Measurements from ENCODE around the gene SFTPB.

Gene SFTPB

DNA sequence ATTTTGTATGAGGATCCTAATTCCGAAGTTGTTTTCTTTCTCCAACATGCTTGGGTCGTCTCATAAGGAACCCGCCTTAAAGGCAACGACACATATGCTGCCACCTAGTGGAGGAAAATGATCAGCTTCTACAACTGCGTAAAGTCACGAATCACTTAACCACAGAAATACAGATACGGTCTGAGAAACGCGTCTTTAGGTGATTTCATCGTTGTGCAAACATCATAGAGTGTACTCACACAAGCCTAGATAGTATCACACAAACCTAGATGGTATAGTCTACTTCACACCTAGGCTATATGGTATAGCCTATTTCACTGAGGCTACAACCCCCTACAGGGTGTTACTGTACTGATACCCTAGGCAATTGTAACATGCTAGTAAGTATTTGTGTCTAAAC, 39.3 kb upstream of the SFTPB start:
- Mint-ChIP-seq H3K4me3 (no peak overlapping the region), H3K27me3 (no peaks in the 10 kb centered on the region), H3K36me3 (ENCODE audit: low read depth) (no peaks in the 10 kb centered on the region), H3K4me1 (ENCODE audit: low read depth) (peaks cover 87% of the 10 kb centered on the region), H3K9me3 (no peaks in the 10 kb centered on the region), H3K27ac (peak overlapping the region; percentile 86)
- intact Hi-C loops (cut with micrococcal nuclease), result loop anchor here (5.0 kb wide), 1 partner anchor 35 kb away; no protein-coding TSS in a partner anchor

DNA sequence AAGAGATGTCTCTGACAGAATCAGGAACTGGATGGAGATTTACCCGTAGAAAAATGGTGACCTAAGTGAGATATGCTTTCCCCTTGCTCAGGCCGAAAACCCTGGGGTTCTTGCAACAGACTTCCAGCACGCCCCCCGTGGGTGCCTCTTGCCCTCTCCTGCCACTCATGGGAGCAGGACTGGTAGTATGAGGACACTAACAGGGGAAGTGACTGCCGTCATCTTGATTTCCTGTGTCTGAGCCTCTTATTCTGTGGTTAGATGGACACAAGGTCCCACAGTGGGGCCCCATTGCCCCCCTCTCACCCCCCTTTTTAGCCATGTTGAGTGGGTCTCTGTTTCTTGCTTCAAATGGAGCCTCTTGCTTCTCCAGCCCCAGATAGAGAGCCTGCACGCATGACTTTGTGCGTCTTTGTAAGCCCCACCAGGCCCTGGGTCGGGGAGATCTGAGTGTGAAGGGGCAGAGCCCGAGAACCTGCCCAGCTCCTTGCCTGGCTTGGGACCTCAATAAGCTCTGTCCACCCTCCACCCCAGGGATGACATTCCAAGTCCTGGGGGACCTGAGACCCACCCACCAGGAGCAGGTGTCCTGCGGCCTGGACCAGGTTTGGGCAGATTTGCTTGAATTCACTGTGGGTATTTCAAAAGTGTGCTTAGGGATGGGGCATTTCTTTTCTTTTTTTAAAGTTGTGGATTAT, 38.7 kb upstream of the SFTPB start:
- intact Hi-C loops (cut with micrococcal nuclease), result loop anchor here (5.0 kb wide), 1 partner anchor 34 kb away; no protein-coding TSS in a partner anchor
- no peaks in the 10 kb centered on the region for H3K36me3 Mint-ChIP-seq (ENCODE audit: low read depth)
- H3K4me3 Mint-ChIP-seq, result no peak overlapping the region
- peak overlapping the region; percentile 86 for H3K27ac Mint-ChIP-seq
- H3K27me3 Mint-ChIP-seq, result no peaks in the 10 kb centered on the region
- no peaks in the 10 kb centered on the region for H3K9me3 Mint-ChIP-seq
- peaks cover 84% of the 10 kb centered on the region for H3K4me1 Mint-ChIP-seq (ENCODE audit: low read depth)

- intact Hi-C loops (cut with micrococcal nuclease), result loop anchor here (5.0 kb wide), 1 partner anchor 34 kb away; no protein-coding TSS in a partner anchor
- no peak overlapping the region for H3K4me3 Mint-ChIP-seq
Measured at GRCh38 chr2:85706063-85706462, 38.1 kb upstream of the SFTPB start.

DNA sequence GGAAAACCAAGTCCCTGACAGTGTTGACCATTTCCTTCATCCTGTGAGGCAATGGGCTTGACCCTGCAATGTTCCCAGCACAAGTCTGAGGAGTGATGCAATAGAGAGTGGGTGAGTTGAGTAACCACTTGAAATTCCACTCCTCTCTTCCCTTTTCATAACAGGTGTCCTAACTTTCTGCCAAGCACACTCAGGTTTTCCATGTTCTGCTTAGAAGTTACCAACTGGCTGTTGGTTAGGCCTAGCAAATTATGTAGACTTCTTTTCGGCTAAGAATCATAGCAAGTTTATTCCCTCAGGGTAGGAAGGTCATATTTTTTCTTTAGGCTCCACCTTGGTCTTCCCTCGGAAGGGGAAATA, 37.7 kb upstream of the SFTPB start:
- no peaks in the 10 kb centered on the region for H3K36me3 Mint-ChIP-seq (ENCODE audit: low read depth)
- intact Hi-C loops (cut with micrococcal nuclease), result loop anchor here (5.0 kb wide), 1 partner anchor 33 kb away; no protein-coding TSS in a partner anchor
- H3K27ac Mint-ChIP-seq, result peak overlapping the region; percentile 86
- H3K27me3 Mint-ChIP-seq, result no peaks in the 10 kb centered on the region
- H3K9me3 Mint-ChIP-seq, result no peaks in the 10 kb centered on the region
- peaks cover 77% of the 10 kb centered on the region for H3K4me1 Mint-ChIP-seq (ENCODE audit: low read depth)
- no peak overlapping the region for H3K4me3 Mint-ChIP-seq

More at GRCh38 chr2:85706063-85706462, 38.1 kb upstream of the SFTPB start:
- Mint-ChIP-seq H3K4me1 (ENCODE audit: low read depth) (peaks cover 78% of the 10 kb centered on the region), H3K9me3 (no peaks in the 10 kb centered on the region), H3K27me3 (no peaks in the 10 kb centered on the region), H3K27ac (peak overlapping the region; percentile 86), H3K36me3 (ENCODE audit: low read depth) (no peaks in the 10 kb centered on the region)

DNA sequence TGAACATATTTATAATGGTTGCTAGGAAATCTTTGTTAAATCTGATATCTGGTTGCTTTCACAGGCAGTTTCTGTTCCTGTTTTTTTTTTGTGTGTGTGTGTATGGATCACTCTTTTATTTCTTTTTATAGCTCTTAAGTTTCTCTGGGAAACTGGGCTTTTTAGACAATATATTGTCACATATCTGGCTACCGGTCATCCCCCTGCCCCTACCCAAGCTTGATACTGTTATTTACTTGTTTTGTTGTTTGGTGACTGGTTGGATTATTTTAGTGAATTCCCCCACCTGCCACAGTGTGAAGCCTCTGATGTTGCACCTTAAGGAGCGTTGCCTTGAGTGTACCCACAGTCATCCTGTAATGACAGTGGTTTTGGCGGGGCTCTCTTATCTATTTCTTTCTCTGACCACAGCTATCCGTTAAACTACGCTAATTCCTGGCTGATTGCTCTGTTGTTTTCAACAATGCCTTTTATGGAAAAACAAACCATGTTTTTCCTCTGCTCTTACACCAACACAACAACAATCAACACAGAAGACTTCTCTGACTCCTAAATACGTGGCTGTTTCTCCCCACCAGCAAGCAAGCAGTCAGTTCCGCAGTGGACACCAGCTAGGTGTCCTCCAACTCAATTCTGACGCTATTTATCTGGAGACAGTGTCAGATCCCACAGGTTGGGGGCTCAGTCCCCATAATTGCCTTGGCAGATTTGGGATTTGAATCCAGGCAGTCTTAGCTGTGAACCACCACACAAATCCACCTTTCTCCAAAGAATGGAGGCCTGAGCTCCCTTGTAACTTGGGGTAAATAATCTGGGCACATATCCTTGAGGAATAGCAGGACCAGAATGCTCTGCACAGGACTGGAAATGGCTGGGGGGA, 37.0 kb upstream of the SFTPB start:
- Mint-ChIP-seq H3K27me3 (no peaks in the 10 kb centered on the region), H3K4me3 (peak overlapping the region; percentile 13), H3K27ac (peak overlapping the region; percentile 86), H3K36me3 (ENCODE audit: low read depth) (no peaks in the 10 kb centered on the region), H3K4me1 (ENCODE audit: low read depth) (peaks cover 73% of the 10 kb centered on the region), H3K9me3 (no peaks in the 10 kb centered on the region)
- intact Hi-C loops (cut with micrococcal nuclease), result loop anchor here (5.0 kb wide), 1 partner anchor 33 kb away; no protein-coding TSS in a partner anchor

GRCh38 chr2:85704038-85704437, 36.0 kb upstream of the SFTPB start:
- Mint-ChIP-seq H3K4me3 (no peak overlapping the region), H3K27me3 (no peaks in the 10 kb centered on the region), H3K4me1 (ENCODE audit: low read depth) (peaks cover 69% of the 10 kb centered on the region), H3K27ac (peak overlapping the region; percentile 86), H3K36me3 (ENCODE audit: low read depth) (no peaks in the 10 kb centered on the region), H3K9me3 (peaks cover 6% of the 10 kb centered on the region)
- intact Hi-C loops (cut with micrococcal nuclease), result no loop called here

- intact Hi-C loops (cut with micrococcal nuclease), result no loop called here
- peak overlapping the region; percentile 86 for H3K27ac Mint-ChIP-seq
- H3K4me3 Mint-ChIP-seq, result no peak overlapping the region
- H3K9me3 Mint-ChIP-seq, result peaks cover 7% of the 10 kb centered on the region
- H3K4me1 Mint-ChIP-seq (ENCODE audit: low read depth), result peaks cover 72% of the 10 kb centered on the region
- no peaks in the 10 kb centered on the region for H3K27me3 Mint-ChIP-seq
- no peaks in the 10 kb centered on the region for H3K36me3 Mint-ChIP-seq (ENCODE audit: low read depth)
Measured at GRCh38 chr2:85703329-85703728, 35.3 kb upstream of the SFTPB start.

GRCh38 chr2:85702800-85703199, 34.8 kb upstream of the SFTPB start:
- H3K4me3 Mint-ChIP-seq, result peak overlapping the region; percentile 42
- no peaks in the 10 kb centered on the region for H3K27me3 Mint-ChIP-seq
- intact Hi-C loops (cut with micrococcal nuclease), result no loop called here
- H3K27ac Mint-ChIP-seq, result peak overlapping the region; percentile 86
- H3K9me3 Mint-ChIP-seq, result peaks cover 7% of the 10 kb centered on the region
- peaks cover 76% of the 10 kb centered on the region for H3K4me1 Mint-ChIP-seq (ENCODE audit: low read depth)
- H3K36me3 Mint-ChIP-seq (ENCODE audit: low read depth), result no peaks in the 10 kb centered on the region

- Mint-ChIP-seq H3K36me3 (ENCODE audit: low read depth) (no peaks in the 10 kb centered on the region), H3K27me3 (no peaks in the 10 kb centered on the region), H3K27ac (peak overlapping the region; percentile 86), H3K4me1 (ENCODE audit: low read depth) (peaks cover 80% of the 10 kb centered on the region), H3K4me3 (no peak overlapping the region), H3K9me3 (peaks cover 7% of the 10 kb centered on the region)
- intact Hi-C loops (cut with micrococcal nuclease), result no loop called here
Measured at GRCh38 chr2:85702172-85702571, 34.2 kb upstream of the SFTPB start.

GRCh38 chr2:85699325-85699724, 31.3 kb upstream of the SFTPB start:
- H3K27me3 Mint-ChIP-seq, result no peaks in the 10 kb centered on the region
- peaks cover 79% of the 10 kb centered on the region for H3K4me1 Mint-ChIP-seq (ENCODE audit: low read depth)
- peaks cover 7% of the 10 kb centered on the region for H3K9me3 Mint-ChIP-seq
- intact Hi-C loops (cut with micrococcal nuclease), result no loop called here
- H3K36me3 Mint-ChIP-seq (ENCODE audit: low read depth), result no peaks in the 10 kb centered on the region
- no peak overlapping the region for H3K27ac Mint-ChIP-seq
- H3K4me3 Mint-ChIP-seq, result no peak overlapping the region

- no peaks in the 10 kb centered on the region for H3K36me3 Mint-ChIP-seq (ENCODE audit: low read depth)
- H3K27ac Mint-ChIP-seq, result peak overlapping the region; percentile 25
- H3K9me3 Mint-ChIP-seq, result peaks cover 7% of the 10 kb centered on the region
- H3K4me3 Mint-ChIP-seq, result no peak overlapping the region
- peaks cover 77% of the 10 kb centered on the region for H3K4me1 Mint-ChIP-seq (ENCODE audit: low read depth)
- H3K27me3 Mint-ChIP-seq, result no peaks in the 10 kb centered on the region
- intact Hi-C loops (cut with micrococcal nuclease), result no loop called here
Measured at GRCh38 chr2:85698880-85699254, 30.9 kb upstream of the SFTPB start.

GRCh38 chr2:85698184-85698879, 30.3 kb upstream of the SFTPB start:
- Mint-ChIP-seq H3K4me3 (no peak overlapping the region), H3K9me3 (peaks cover 7% of the 10 kb centered on the region), H3K36me3 (ENCODE audit: low read depth) (no peaks in the 10 kb centered on the region), H3K4me1 (ENCODE audit: low read depth) (peaks cover 77% of the 10 kb centered on the region), H3K27ac (peak overlapping the region; percentile 25), H3K27me3 (no peaks in the 10 kb centered on the region)
- intact Hi-C loops (cut with micrococcal nuclease), result no loop called here

- no peaks in the 10 kb centered on the region for H3K27me3 Mint-ChIP-seq
- intact Hi-C loops (cut with micrococcal nuclease), result no loop called here
- H3K27ac Mint-ChIP-seq, result peak overlapping the region; percentile 25
- H3K4me1 Mint-ChIP-seq (ENCODE audit: low read depth), result peaks cover 71% of the 10 kb centered on the region
- no peaks in the 10 kb centered on the region for H3K36me3 Mint-ChIP-seq (ENCODE audit: low read depth)
- peaks cover 7% of the 10 kb centered on the region for H3K9me3 Mint-ChIP-seq
- no peak overlapping the region for H3K4me3 Mint-ChIP-seq
Measured at GRCh38 chr2:85697716-85698115, 29.7 kb upstream of the SFTPB start.

- no peak overlapping the region for H3K4me3 Mint-ChIP-seq
- H3K9me3 Mint-ChIP-seq, result peaks cover 7% of the 10 kb centered on the region
- H3K36me3 Mint-ChIP-seq (ENCODE audit: low read depth), result no peaks in the 10 kb centered on the region
- H3K27me3 Mint-ChIP-seq, result no peaks in the 10 kb centered on the region
- H3K27ac Mint-ChIP-seq, result no peak overlapping the region
- peaks cover 65% of the 10 kb centered on the region for H3K4me1 Mint-ChIP-seq (ENCODE audit: low read depth)
- intact Hi-C loops (cut with micrococcal nuclease), result no loop called here
Measured at GRCh38 chr2:85697096-85697495, 29.1 kb upstream of the SFTPB start.

Data from dendritic cell treated with granulocyte-macrophage colony-stimulating factor and Interleukin-4, amounts not matched to agents 40 ng/mL and 50 ng/mL, for 4 days (primary cell).